Pancreas (tissue), 10 donors: ENCODE results near the gene ABTB2. TPM values are rescaled to one million over a fixed set of nuclear protein-coding genes. Genes with fewer than 3 reads are reported as not detected.
"Not testable (repeated sequence)": the region's sequence is repeated elsewhere in the genome, so short reads cannot be mapped to it uniquely, and the experiment has no call there.

Source experiments
- ATAC-seq, 4 donors: fragments of 200-7000 bp; cut with Tn5 transposase; one replicate each; pipeline versions ENCODE4 v1.8.0 to v1.9.1; 2020; ENCODE audit warnings: mild to moderate bottlenecking in 4 of 4, moderate library complexity in 4 of 4
- DNase-seq, 6 donors: peaks; one replicate each; pipeline ENCODE4 v3.0.0-alpha.2; 2020
- FAIRE-seq: peaks from 2 replicates; lab custom pipeline; 2012; peaks lifted over from hg19 to GRCh38; lab: Jason Lieb, UNC
- H3K27ac ChIP-seq, 4 donors: fragments of 200-600 bp; sonication (generic); 1 replicate in 3 of 4; 2 replicates in 1 of 4; pipeline versions ENCODE4 v1.5.0 to v1.8.0; 2020
- H3K27me3 ChIP-seq, 4 donors: fragments of 200-600 bp; one replicate each; pipeline ENCODE4 v1.8.0; 2021
- H3K36me3 ChIP-seq, 3 donors: fragments of 200-600 bp; sonication (generic) in 1 of 3; one replicate each; pipeline versions ENCODE4 v1.5.0 to v1.8.0; 2020 to 2021
- H3K4me1 ChIP-seq, 3 donors: fragments of 200-600 bp; one replicate each; pipeline ENCODE4 v1.8.0; 2021
- H3K4me3 ChIP-seq, 4 donors: fragments of 200-600 bp; sonication (generic) in 2 of 4; one replicate each; pipeline versions ENCODE4 v1.5.0 to v1.8.0; 2020 to 2021
- H3K9me3 ChIP-seq, 4 donors: fragments of 200-600 bp; one replicate each; pipeline ENCODE4 v1.8.0; 2021
- CTCF ChIP-seq, 4 donors: fragments of 200-600 bp; sonication (generic) in 3 of 4; IDR thresholded peaks; one replicate each; pipeline versions ENCODE4 v1.5.0 to v1.8.0; 2021; ENCODE audit warnings: antibody characterized with exemption in 4 of 4
- WGBS, 2 donors: extraction: QIAGEN DNeasy Blood & Tissue Kit; methylation state at CpG; one replicate each; pipeline ENCODE4 v1.1.7; 2013; 5-methylcytosine and 5-hydroxymethylcytosine counted together
- intact Hi-C, 3 donors: fragments of 100-400 bp; cut with DNase I; formaldehyde crosslinking; loops; one replicate each; pipeline versions ENCODE4 v1.11.1 to v1.14.2; 2022
- polyA plus RNA-seq, 2 donors: library from polyadenylated mRNA; stranded (reverse); fragments of 200-250 nt; gene quantifications; one replicate each; pipeline ENCODE4 v1.2.3, GENCODE V29; 2013
- total RNA-seq, 6 donors: library from RNA; stranded (reverse); fragmentation: NEBNext Ultra II Directional in 4 of 6; extraction: Animal tissue kit (Norgen Biotek cat#: 25700) in 4 of 6; gene quantifications; one replicate each; pipeline versions ENCODE4 v1.2.1 to v1.2.4, GENCODE V29; 2021 to 2023
- donor health status: healthy with polysubstance abuse.
- donor health status: DM: no; HTN: no; CAD: no; lungs with moderate emphysema.
- donor health status: DM: no; HTN: no; CAD: no.
- donor health status: control.
- donor health status: control.
- donor health status: Bipolar disorder and iron deficiency.
- donor health status: DM: yes; HTN: yes; CAD: no.
- donor health status: DM: no; HTN: no; CAD: no.
- donor health status: DM: no; HTN: no; CAD: no.
- donor health status: DM: yes; HTN: yes; CAD: no.

Gene ABTB2
- total and polyA plus RNA-seq, 8 donors: 0.63 to 4.4 (median 1.9) TPM

DNA sequence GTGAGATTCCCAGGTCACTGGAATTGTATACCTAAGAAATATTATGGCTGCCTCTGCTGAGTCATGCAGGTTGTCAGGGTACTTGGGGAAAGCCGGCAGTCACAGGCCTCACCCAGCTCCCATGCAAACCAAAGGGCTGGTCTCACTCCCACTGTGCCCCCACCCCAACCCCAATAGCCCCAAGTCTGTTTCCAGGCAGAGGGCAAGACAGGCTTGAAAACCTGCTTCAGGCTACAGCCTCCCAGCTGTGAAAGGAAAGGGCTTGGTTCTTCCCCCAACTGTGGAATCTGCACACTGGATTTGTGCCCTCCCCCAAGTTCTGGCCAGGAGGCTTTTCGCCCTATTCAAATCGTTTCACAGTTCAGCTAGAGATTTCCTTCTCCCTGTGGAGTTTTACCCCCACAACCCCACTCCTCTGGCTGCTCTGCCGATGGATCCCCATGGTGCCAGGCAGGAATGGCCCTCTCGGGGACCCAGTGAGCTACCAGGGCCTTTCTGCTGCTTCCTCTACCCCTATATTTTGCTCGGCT lies 37.0 kb upstream of the ABTB2 start:
- DNase-seq (no peak), FAIRE-seq (no peak), ATAC-seq (no peak)
- TF ChIP-seq CTCF (IDR thresholded peaks at IDR 0.05): no peak
- intact Hi-C loops: no loop called here
- H3K27me3 ChIP-seq: no peaks in the 10 kb centered on the region
- 76 to 81% methylated on average over 6 of the region's 6 CpGs for WGBS, 2 donors
- H3K4me3 ChIP-seq: no peak overlapping the region
- no peak overlapping the region for H3K27ac ChIP-seq
- no peaks in the 10 kb centered on the region for H3K9me3 ChIP-seq
- H3K4me1 ChIP-seq: no peaks in the 10 kb centered on the region
- no peaks in the 10 kb centered on the region for H3K36me3 ChIP-seq

DNA sequence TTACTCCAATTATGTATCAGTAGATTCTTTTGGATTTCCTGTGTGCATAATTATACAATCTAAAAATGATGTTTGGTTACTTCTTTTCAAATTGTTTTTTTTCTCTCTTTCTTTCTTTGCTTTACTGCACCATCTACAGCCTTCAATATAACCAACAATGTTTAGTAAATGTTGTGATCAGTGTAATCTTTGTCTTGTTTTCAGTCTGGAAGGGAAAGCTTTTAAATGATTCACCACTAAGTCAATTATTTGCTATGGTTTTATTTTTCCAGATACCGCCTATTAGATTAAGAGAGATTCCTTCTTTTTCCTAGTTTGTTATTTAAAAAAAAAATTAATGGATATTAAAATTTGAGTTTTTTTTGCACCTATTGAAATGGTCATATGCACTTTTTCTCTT lies 29.8 kb upstream of the ABTB2 start:
- H3K9me3 ChIP-seq: no peaks in the 10 kb centered on the region
- H3K27ac ChIP-seq: no peak overlapping the region
- intact Hi-C loops: no loop called here
- TF ChIP-seq CTCF (IDR thresholded peaks at IDR 0.05): no peak
- no peaks in the 10 kb centered on the region for H3K4me1 ChIP-seq
- H3K27me3 ChIP-seq: no peaks in the 10 kb centered on the region
- H3K4me3 ChIP-seq: no peak overlapping the region
- ATAC-seq (no peak), DNase-seq (no peak), FAIRE-seq (no peak)
- WGBS, 2 donors: 56 to 59% methylated on average over 1 of the region's 1 CpG
- H3K36me3 ChIP-seq: no peaks in the 10 kb centered on the region

DNA sequence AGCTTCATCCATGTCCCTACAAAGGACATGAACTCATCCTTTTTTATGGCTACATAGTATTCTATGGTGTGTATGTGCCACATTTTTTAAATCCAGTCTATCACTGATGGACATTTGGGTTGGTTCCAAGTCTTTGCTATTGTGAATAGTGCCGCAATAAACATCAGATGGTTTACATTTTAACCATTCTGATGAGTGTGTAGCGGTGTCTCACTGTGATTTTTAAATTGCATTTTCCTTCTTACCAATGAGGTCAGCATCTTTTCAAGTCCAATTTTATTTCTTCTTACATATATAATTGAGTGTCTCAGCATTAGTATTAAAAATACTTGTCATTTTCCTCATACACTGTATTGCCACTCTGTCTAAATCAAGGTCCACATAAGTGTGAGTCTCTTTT lies 28.5 kb upstream of the ABTB2 start:
- H3K9me3 ChIP-seq, intact Hi-C loops, FAIRE-seq, ATAC-seq, DNase-seq, H3K36me3 ChIP-seq, H3K4me1 ChIP-seq, H3K27me3 ChIP-seq, H3K4me3 ChIP-seq, H3K27ac ChIP-seq: not testable (repeated sequence)
- WGBS, 2 donors: 76 to 78% methylated on average over 2 of the region's 2 CpGs

DNA sequence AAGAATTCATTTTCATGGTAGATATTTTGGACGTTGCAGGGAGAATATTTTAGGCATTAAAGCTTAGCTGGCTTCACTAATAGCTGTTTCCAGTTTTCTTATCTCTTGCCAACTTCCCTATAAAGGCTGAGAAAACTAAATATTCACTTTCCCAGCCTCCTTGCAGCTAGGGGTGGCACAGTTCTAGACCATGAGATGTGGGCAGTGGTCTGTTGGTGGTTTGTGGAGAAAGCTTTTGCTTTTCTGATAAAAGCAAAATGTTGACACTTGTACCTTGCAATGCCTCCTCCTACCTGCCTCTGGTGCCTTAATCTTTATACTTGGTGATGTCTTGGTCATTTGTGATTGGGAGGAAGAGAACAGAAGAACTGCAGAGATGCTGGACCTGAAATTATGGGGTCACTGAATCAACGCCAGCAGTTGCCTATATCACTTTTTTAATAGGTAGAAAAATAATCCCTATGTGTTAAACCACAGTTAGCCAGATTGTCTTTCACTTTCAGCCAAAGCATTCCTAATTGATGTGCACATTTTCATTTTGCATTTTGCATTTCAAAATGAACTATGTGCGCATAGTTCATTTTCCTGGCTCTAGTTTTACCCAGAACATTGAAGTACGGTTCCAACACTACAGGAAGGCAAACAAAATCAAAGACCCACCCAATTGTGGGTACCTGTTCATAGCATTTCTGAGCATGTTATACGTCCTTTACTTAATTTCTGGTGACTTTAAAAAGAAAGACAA lies 24.9 kb upstream of the ABTB2 start:
- Histone ChIP-seq H3K9me3 (no peaks in the 10 kb centered on the region), H3K36me3 (no peaks in the 10 kb centered on the region), H3K4me1 (no peaks in the 10 kb centered on the region), H3K27me3 (no peaks in the 10 kb centered on the region), H3K4me3 (no peak overlapping the region), H3K27ac (no peak overlapping the region)
- intact Hi-C loops: no loop called here
- no peak for FAIRE-seq
- 50 to 70% methylated on average over 5 of the region's 5 CpGs for WGBS, 2 donors
- DNase-seq: no peak
- TF ChIP-seq CTCF (IDR thresholded peaks at IDR 0.05): no peak
- ATAC-seq: no peak

DNA sequence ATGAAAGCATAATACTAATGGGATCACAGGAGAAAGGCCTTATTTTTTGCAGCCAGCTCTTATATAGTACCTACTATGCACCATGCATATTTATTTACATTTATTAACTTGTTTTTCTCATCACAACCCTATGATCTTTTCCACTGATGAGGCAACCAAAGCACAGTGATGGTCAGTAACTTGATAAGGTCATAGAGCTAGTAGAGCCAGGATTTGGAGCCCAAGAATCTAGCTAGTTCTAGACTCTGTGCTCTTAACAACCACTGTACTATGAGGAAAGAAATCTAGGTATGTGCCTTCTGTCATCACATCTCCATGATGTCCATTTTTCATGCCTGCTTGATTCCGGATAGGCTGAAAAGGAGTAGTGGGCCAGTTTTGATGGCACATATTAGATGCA lies 24.0 kb upstream of the ABTB2 start:
- FAIRE-seq: no peak
- Histone ChIP-seq H3K4me3 (no peak overlapping the region), H3K27ac (no peak overlapping the region), H3K27me3 (no peaks in the 10 kb centered on the region), H3K36me3 (no peaks in the 10 kb centered on the region), H3K9me3 (no peaks in the 10 kb centered on the region), H3K4me1 (no peaks in the 10 kb centered on the region)
- intact Hi-C loops: no loop called here
- TF ChIP-seq CTCF (IDR thresholded peaks at IDR 0.05): no peak
- WGBS, 2 donors: 84 to 97% methylated on average over 1 of the region's 1 CpG
- no peak for ATAC-seq
- DNase-seq: no peak
